Activated CD8-positive, alpha-beta memory T cell treated with anti-CD3 and anti-CD28 coated beads for 48 hours (primary cell): ENCODE data around the gene PPP2R2B.

ENCODE experiments used
- DNase-seq, 3 experiments: peaks; one replicate each; pipeline ENCODE4 v3.0.0-alpha.2; 2020; ENCODE audit warnings: low read depth in 2 of 3, low spot score in 2 of 3

PPP2R2B gene

GRCh38 chr5:146888351-146888978 lies 9.9 kb upstream of the PPP2R2B start:
- DNase-seq: no peak

GRCh38 chr5:146884066-146884626 lies 5.6 kb upstream of the PPP2R2B start:
- DNase-seq: no peak

GRCh38 chr5:146883511-146883910 lies 5.0 kb upstream of the PPP2R2B start:
- DNase-seq: no peak

GRCh38 chr5:146880966-146881365 lies 2.4 kb upstream of the PPP2R2B start:
- DNase-seq: no peak

GRCh38 chr5:146877783-146878475 lies 628 bp downstream of the PPP2R2B start:
- peak in 1 of 3 experiments; percentile 12 for DNase-seq

- DNase-seq: no peak
Observed at GRCh38 chr5:146877178-146877681, 1.3 kb downstream of the PPP2R2B start.

GRCh38 chr5:146873186-146873917 lies 5.2 kb downstream of the PPP2R2B start:
- DNase-seq: no peak

- DNase-seq: no peak
Observed at GRCh38 chr5:146872188-146872587, 6.4 kb downstream of the PPP2R2B start.

- no peak for DNase-seq
Observed at GRCh38 chr5:146867996-146868708, 10.4 kb downstream of the PPP2R2B start.

- DNase-seq: no peak
Observed at GRCh38 chr5:146866263-146866662, 12.3 kb downstream of the PPP2R2B start.

GRCh38 chr5:146862641-146863040 lies 15.9 kb downstream of the PPP2R2B start:
- no peak for DNase-seq

- DNase-seq: no peak
Observed at GRCh38 chr5:146860213-146860893, 18.2 kb downstream of the PPP2R2B start.

- no peak for DNase-seq
Observed at GRCh38 chr5:146852089-146852488, 26.5 kb downstream of the PPP2R2B start.

GRCh38 chr5:146851133-146851532 lies 27.4 kb downstream of the PPP2R2B start:
- no peak for DNase-seq

GRCh38 chr5:146849694-146850303 lies 28.8 kb downstream of the PPP2R2B start:
- DNase-seq: no peak

- no peak for DNase-seq
Observed at GRCh38 chr5:146848133-146848532, 30.4 kb downstream of the PPP2R2B start.

GRCh38 chr5:146840016-146840415 lies 38.5 kb downstream of the PPP2R2B start:
- no peak for DNase-seq

GRCh38 chr5:146836226-146836842 lies 42.2 kb downstream of the PPP2R2B start:
- no peak for DNase-seq

GRCh38 chr5:146832985-146833732 lies 45.4 kb downstream of the PPP2R2B start:
- no peak for DNase-seq
